ENCODE data around the gene SLC22A16. TPM values are rescaled to one million over a fixed set of nuclear protein-coding genes. Genes with fewer than 3 reads are reported as not detected.

Gene SLC22A16
- total and polyA plus RNA-seq, 10 donors, result 0.07 to 2.8 (median 1.1) TPM; not detected in 2

- 16 to 30% (median 21%) methylated on average over 10 of the region's 10 CpGs for WGBS, 5 donors
- no peak for TF ChIP-seq CTCF (IDR thresholded peaks at IDR 0.05 in 8 of 11, conservative IDR thresholded peaks at IDR 0.05 in 3 of 11)
- intact Hi-C loops (cut with DNase I; ENCODE audit: low total_unique reads), result no loop called here
- Histone ChIP-seq H3K27ac (peak overlapping the region in 4 of 8 donors; percentile 17 to 75 (median 60)), H3K4me1 (peaks cover 0 to 31% (median 17%) of the 10 kb centered on the region in 6 donors), H3K36me3 (no peaks in the 10 kb centered on the region), H3K9me3 (no peaks in the 10 kb centered on the region), H3K27me3 (replicated peaks in 1 of 7) (peaks cover 0 to 38% (median 14%) of the 10 kb centered on the region in 7 donors), H3K4me3 (peak overlapping the region in 5 of 8 donors; percentile 35 to 65 (median 39))
- peak; percentile 79 for DNase-seq
Observed at GRCh38 chr6:110475066-110475653, 1.3 kb downstream of the SLC22A16 start.

- Histone ChIP-seq H3K9me3 (no peaks in the 10 kb centered on the region), H3K27ac (peak overlapping the region in 2 of 8 donors; percentile 74 to 75), H3K36me3 (no peaks in the 10 kb centered on the region), H3K27me3 (replicated peaks in 1 of 7) (peaks cover 0 to 38% (median 14%) of the 10 kb centered on the region in 7 donors), H3K4me1 (peaks cover 0 to 31% (median 17%) of the 10 kb centered on the region in 6 donors), H3K4me3 (no peak overlapping the region)
- TF ChIP-seq CTCF (IDR thresholded peaks at IDR 0.05 in 8 of 11, conservative IDR thresholded peaks at IDR 0.05 in 3 of 11) (no peak), POLR2AphosphoS5 (IDR thresholded peaks at IDR 0.05) (no peak), POLR2A (IDR thresholded peaks at IDR 0.05) (no peak)
- 66 to 75% (median 70%) methylated on average over 4 of the region's 4 CpGs for WGBS, 5 donors
- DNase-seq, result no peak
- intact Hi-C loops (cut with DNase I; ENCODE audit: low total_unique reads), result no loop called here
Observed at GRCh38 chr6:110474500-110474899, 1.9 kb downstream of the SLC22A16 start.

GRCh38 chr6:110472739-110473138 lies 3.7 kb downstream of the SLC22A16 start:
- intact Hi-C loops (cut with DNase I; ENCODE audit: low total_unique reads), result no loop called here
- 71 to 96% (median 92%) methylated on average over 4 of the region's 4 CpGs for WGBS, 5 donors
- H3K27me3 ChIP-seq (replicated peaks in 1 of 7), result peaks cover 0 to 32% (median 14%) of the 10 kb centered on the region in 7 donors
- H3K4me3 ChIP-seq, result no peak overlapping the region
- DNase-seq, result no peak
- peaks cover 0 to 31% (median 17%) of the 10 kb centered on the region in 6 donors for H3K4me1 ChIP-seq
- TF ChIP-seq CTCF (IDR thresholded peaks at IDR 0.05 in 8 of 11, conservative IDR thresholded peaks at IDR 0.05 in 3 of 11), result no peak
- no peak for TF ChIP-seq POLR2AphosphoS5 (IDR thresholded peaks at IDR 0.05)
- no peaks in the 10 kb centered on the region for H3K9me3 ChIP-seq
- no peak overlapping the region for H3K27ac ChIP-seq
- no peaks in the 10 kb centered on the region for H3K36me3 ChIP-seq

GRCh38 chr6:110471726-110472365 lies 4.6 kb downstream of the SLC22A16 start:
- H3K36me3 ChIP-seq, result no peaks in the 10 kb centered on the region
- peaks cover 0 to 29% (median 16%) of the 10 kb centered on the region in 6 donors for H3K4me1 ChIP-seq
- WGBS, 5 donors, result 85 to 98% (median 93%) methylated on average over 3 of the region's 3 CpGs
- H3K4me3 ChIP-seq, result no peak overlapping the region
- H3K27me3 ChIP-seq (replicated peaks in 1 of 7), result peaks cover 0 to 27% (median 13%) of the 10 kb centered on the region in 7 donors
- no peak for TF ChIP-seq CTCF (IDR thresholded peaks at IDR 0.05 in 8 of 11, conservative IDR thresholded peaks at IDR 0.05 in 3 of 11)
- TF ChIP-seq POLR2AphosphoS5 (IDR thresholded peaks at IDR 0.05), result no peak
- no peak for TF ChIP-seq POLR2A (IDR thresholded peaks at IDR 0.05)
- H3K9me3 ChIP-seq, result no peaks in the 10 kb centered on the region
- no peak overlapping the region for H3K27ac ChIP-seq
- intact Hi-C loops (cut with DNase I; ENCODE audit: low total_unique reads), result no loop called here
- DNase-seq, result no peak
